GM23248 (cell line): ENCODE results near the gene COPS9.

Experiments
- EZH2 ChIP-seq: fragments of 200-600 bp; sonication (generic); IDR thresholded peaks from 2 replicates; pipeline ENCODE4 v1.6.1; 2018; ENCODE audit warnings: antibody characterized with exemption, mild to moderate bottlenecking; ENCODE audit not compliant: insufficient read depth, poor library complexity, severe bottlenecking
- EZH2phosphoT487 ChIP-seq: fragments of 200-600 bp; sonication (generic); IDR thresholded peaks from 2 replicates; pipeline ENCODE4 v1.6.1; 2018; ENCODE audit warnings: antibody characterized with exemption, moderate library complexity, mild to moderate bottlenecking, low read depth; ENCODE audit not compliant: insufficient read depth

DNA sequence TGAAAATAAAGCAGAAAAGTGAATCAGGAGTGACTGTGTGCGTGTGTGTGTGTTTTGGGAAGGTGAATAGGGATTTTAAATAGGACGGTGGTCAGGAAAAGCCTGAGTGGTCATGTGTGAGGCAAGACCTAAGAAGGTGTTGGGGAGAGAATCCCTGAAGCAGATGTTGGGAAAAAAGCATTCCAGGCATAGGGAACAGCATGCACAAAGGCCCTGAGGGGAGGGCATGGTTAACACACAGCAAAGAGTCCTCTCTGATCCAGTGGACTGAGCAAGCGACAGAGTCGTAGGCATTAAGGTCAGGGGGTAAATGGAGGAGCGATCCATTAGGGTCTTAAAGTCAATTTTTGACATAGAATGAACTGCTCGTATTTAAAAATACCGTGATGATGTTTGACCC, 38.4 kb upstream of the COPS9 start:
- no peak for TF ChIP-seq EZH2
- no peak for TF ChIP-seq EZH2phosphoT487
